Myometrial cell (primary cell): Measurements from ENCODE around the gene NR2E1. TPM values are rescaled to one million over a fixed set of nuclear protein-coding genes. Genes with fewer than 3 reads are reported as not detected.

Experiments used
- total RNA-seq: library from RNA; depleted of rRNA; stranded (reverse); fragments of >200 nt; gene quantifications from 2 replicates; pipeline ENCODE4 v1.2.3, GENCODE V29; 2015

NR2E1 gene
- not detected in 2 replicates for total RNA-seq

DNA sequence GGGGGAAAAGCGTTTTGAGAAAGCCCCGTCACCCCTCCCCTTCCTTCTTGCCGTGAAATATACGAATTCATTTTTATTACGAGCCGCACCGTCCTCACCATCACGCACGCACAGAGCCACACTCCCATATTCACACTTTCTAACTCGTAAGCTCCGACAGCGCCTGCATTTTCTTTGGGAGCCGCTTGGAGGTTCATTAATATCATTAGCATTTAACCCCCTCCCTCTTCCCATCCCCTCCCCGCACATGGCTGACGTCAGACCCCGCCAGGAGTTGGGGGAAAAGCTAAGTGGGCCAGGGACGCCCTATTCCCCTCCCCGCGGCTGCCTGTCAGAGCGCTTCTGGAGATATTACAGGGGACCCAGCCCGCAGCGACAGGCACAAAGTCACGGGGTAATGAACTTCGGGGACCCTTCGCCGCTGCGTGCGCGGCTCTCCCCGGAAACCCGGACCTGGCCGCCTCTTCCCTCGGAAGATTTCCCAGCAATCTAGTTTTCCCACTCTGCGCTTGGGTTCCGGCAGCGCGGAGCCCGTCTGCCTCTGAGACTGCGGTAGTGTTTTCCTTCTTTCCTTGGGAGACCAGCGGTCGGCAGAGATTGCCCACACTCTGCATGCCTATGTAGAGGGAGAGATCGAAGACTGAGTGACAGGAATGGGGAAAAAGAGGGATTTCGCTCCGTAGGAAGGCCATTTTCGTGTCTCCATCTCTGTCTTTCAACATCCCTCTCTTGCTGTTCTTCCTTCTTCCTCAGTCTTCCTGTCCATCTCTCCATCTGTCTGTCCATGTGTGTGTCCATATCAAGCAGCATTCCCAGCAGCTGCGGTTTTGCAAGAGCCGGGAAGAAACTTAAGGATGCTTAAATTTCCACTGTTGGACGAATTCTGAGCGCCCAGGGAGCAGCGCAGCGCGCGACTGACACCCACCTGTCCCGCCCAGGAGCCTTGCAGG lies at the start of gene NR2E1:
TSS of gene NR2E1 (plus strand) at position 309 of the 950 bp plus-strand sequence. CDS start 744 bp downstream, outside the sequence.

Other genes starting within 250 kb of the NR2E1 start
- gene SEC63, start 207.8 kb upstream of the NR2E1 start, total RNA-seq = 7.5 and 12.9 TPM in 2 replicates
- 18.6 and 21.0 TPM in 2 replicates for gene OSTM1, start 91.3 kb upstream of the NR2E1 start, total RNA-seq
- 179 and 180 TPM in 2 replicates for gene SNX3, start 95.0 kb downstream of the NR2E1 start, total RNA-seq
- 2.9 and 6.0 TPM in 2 replicates for gene AFG1L, start 129.0 kb downstream of the NR2E1 start, total RNA-seq